Measurements from ENCODE around the gene HYPK.

The HYPK gene

DNA sequence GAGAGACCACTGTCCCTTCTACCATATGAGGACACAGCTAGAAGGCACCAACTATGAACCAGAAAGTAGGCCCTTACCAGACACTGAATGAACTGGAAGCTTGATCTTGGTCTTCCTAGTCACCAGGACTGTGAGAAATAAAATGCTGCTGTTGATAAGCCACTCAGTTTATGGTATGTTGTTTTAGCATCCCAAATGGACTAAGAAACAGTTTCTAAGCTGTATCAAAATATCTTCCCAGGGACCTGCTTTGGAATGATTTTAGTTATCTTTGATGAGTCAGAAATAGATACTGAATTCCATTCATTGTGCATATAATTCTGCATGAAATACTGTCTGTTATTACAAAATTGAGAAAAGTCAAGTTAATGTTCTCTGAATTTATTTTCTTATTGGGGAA is 45.0 kb downstream of the HYPK start:
- Mint-ChIP-seq H3K27me3 (no peaks in the 10 kb centered on the region), H3K36me3 (ENCODE audit: low read depth) (no peaks in the 10 kb centered on the region)

DNA sequence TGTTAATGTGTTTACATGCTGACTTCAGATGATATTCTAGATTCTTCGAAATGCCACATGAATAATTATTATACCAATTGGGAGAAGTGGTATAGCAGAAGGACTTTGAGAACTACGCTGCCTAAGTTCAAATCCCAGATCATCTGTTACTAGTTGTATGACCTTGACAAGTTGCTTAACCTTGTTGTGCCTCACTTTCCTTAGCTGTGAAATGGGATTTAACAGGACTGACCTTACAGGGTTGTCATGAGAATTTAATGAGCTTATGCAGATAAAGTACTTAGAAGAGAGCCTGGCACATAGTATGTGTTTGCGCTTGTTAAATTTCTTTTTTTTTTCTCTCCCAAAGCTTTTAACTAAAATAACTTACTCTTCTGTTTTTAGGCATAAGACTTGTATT is 50.9 kb downstream of the HYPK start:
- no peaks in the 10 kb centered on the region for H3K9me3 Mint-ChIP-seq
- H3K4me1 Mint-ChIP-seq (ENCODE audit: low read depth): no peaks in the 10 kb centered on the region
- no peak overlapping the region for H3K27ac Mint-ChIP-seq
- intact Hi-C loops (cut with micrococcal nuclease): no loop called here
- H3K27me3 Mint-ChIP-seq: no peaks in the 10 kb centered on the region
- H3K36me3 Mint-ChIP-seq (ENCODE audit: low read depth): peaks cover 8% of the 10 kb centered on the region
- H3K4me3 Mint-ChIP-seq: no peak overlapping the region

More for the DNA sequence above, 45.0 kb downstream of the HYPK start:
- no peak overlapping the region for H3K27ac Mint-ChIP-seq
- H3K4me3 Mint-ChIP-seq: no peak overlapping the region
- no peaks in the 10 kb centered on the region for H3K4me1 Mint-ChIP-seq (ENCODE audit: low read depth)
- intact Hi-C loops (cut with micrococcal nuclease): no loop called here
- H3K9me3 Mint-ChIP-seq: no peaks in the 10 kb centered on the region

- Mint-ChIP-seq H3K4me3 (no peak overlapping the region), H3K9me3 (no peaks in the 10 kb centered on the region), H3K36me3 (ENCODE audit: low read depth) (peaks cover 8% of the 10 kb centered on the region), H3K27ac (no peak overlapping the region), H3K4me1 (ENCODE audit: low read depth) (no peaks in the 10 kb centered on the region), H3K27me3 (no peaks in the 10 kb centered on the region)
- intact Hi-C loops (cut with micrococcal nuclease): no loop called here
Observed at GRCh38 chr15:43852607-43853006, 52.2 kb downstream of the HYPK start.

Measured in dendritic cell treated with granulocyte-macrophage colony-stimulating factor and Interleukin-4, amounts not matched to agents 40 ng/mL and 50 ng/mL, for 4 days (primary cell).